Measurements from ENCODE around the gene NEK9. TPM values are rescaled to one million over a fixed set of nuclear protein-coding genes. Genes with fewer than 3 reads are reported as not detected.

NEK9 gene
- total and polyA plus RNA-seq, 9 of the 15 experiments (the other 6 are each of a cell fraction or from before 2014, with no cell fraction given): 2.8 to 39.6 (median 19.8) TPM

DNA sequence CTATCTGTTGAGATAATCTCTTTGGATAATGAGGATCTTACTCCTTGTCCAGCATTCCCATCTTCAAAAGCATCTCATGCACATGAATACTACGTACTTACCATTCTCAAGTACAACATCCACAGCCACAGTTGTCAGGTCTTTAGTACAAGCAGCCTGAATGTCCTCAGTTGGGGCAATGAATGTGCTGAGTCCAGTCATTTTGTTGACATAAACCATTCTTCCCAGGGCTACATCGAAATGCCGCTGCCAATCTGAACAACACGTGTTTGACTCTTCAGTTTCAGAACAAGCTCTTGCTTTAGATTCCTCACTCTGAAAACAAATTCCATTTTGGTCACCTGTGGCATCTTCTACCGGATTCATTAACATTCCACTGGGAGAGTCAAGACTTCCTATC lies 80.6 kb downstream of the NEK9 start:
- FAIRE-seq: no peak
- ChIA-PET POLR2A (no interaction called here), CTCF (ENCODE audit: low intra/inter-chr PET ratio) (no interaction called here)
- in situ Hi-C loops (cut with MboI) (no loop called here), intact Hi-C loops (cut with micrococcal nuclease) (no loop called here)
- peaks cover 6 to 19% of the 10 kb centered on the region in 2 experiments; a peak in 4 of 5 replicates for H3K4me1 ChIP-seq (replicated peaks in 1 of 2; ENCODE audit: control insufficient read depth in 2 of 2, insufficient read depth in 2 of 2, low read length in 2 of 2)
- peaks cover 24% of the 10 kb centered on the region; the same call in 2 of the 3 replicates for H3K36me3 ChIP-seq (ENCODE audit: control insufficient read depth, insufficient read depth, low read length)
- TF ChIP-seq ZNF316 (IDR thresholded peaks at IDR 0.05): peak; percentile 50
- 0 out of 2 replicates have a peak, but pooled peaks have one; percentile 17 for TF ChIP-seq C11orf30 (IDR thresholded peaks at IDR 0.05; ENCODE audit: low read depth)
- no peak for TF ChIP-seq RNF2 (IDR thresholded peaks at IDR 0.05)
- TF ChIP-seq SNIP1 (IDR thresholded peaks at IDR 0.05; ENCODE audit: low read depth): no peak
- no peaks in the 10 kb centered on the region for H4K20me1 ChIP-seq (replicated peaks; ENCODE audit: control insufficient read depth, insufficient read depth, low read length)
- BruUV-seq (replicated peaks): no TSS peak
- H3K79me2 ChIP-seq (ENCODE audit: control insufficient read depth, insufficient read depth, low read length): peaks cover 32% of the 10 kb centered on the region
- H3K4me3 ChIP-seq: no peak overlapping the region
- no peak overlapping the region for H3K9ac ChIP-seq (ENCODE audit: insufficient read depth in 1 of 2, low read depth in 2 of 2, low read length in 2 of 2)
- H3K27ac ChIP-seq (ENCODE audit: extremely low read depth, low read depth, low read length): no peak overlapping the region
- no peak for DNase-seq (ENCODE audit: extremely low read depth in 1 of 4, low spot score in 3 of 4)
- no peak for ATAC-seq
- no peak overlapping the region for H3K4me2 ChIP-seq (ENCODE audit: insufficient read depth, low read length)
- WGBS (ENCODE audit: insufficient coverage, low coverage, missing lambda C conversion rate): 82% methylated on average over 5 of the region's 5 CpGs
- no peaks in the 10 kb centered on the region for H3K9me3 ChIP-seq (replicated peaks; ENCODE audit: control insufficient read depth, insufficient read depth, low read depth, low read length)
- H2AFZ ChIP-seq (ENCODE audit: low read depth, low read length): no peak overlapping the region
- no peaks in the 10 kb centered on the region for H3K27me3 ChIP-seq (ENCODE audit: control insufficient read depth in 2 of 2, insufficient read depth in 2 of 2, low read length in 2 of 2)
- no peaks in the 10 kb centered on the region for H3K9me1 ChIP-seq (ENCODE audit: control insufficient read depth, insufficient read depth, low read length)

- in situ Hi-C loops (cut with MboI): no loop called here
- Histone ChIP-seq H3K4me2 (ENCODE audit: insufficient read depth, low read length) (peak overlapping the region; percentile 41; the same call in 1 of the 2 replicates), H3K27ac (ENCODE audit: extremely low read depth, low read depth, low read length) (no peak overlapping the region), H3K9me1 (ENCODE audit: control insufficient read depth, insufficient read depth, low read length) (no peaks in the 10 kb centered on the region), H3K27me3 (ENCODE audit: control insufficient read depth in 2 of 2, insufficient read depth in 2 of 2, low read length in 2 of 2) (no peaks in the 10 kb centered on the region), H3K4me1 (replicated peaks in 1 of 2; ENCODE audit: control insufficient read depth in 2 of 2, insufficient read depth in 2 of 2, low read length in 2 of 2) (peaks cover 0 to 19% of the 10 kb centered on the region in 2 experiments; a peak in 2 of 5 replicates), H2AFZ (ENCODE audit: low read depth, low read length) (no peak overlapping the region), H4K20me1 (replicated peaks; ENCODE audit: control insufficient read depth, insufficient read depth, low read length) (no peaks in the 10 kb centered on the region), H3K36me3 (ENCODE audit: control insufficient read depth, insufficient read depth, low read length) (peaks cover 28% of the 10 kb centered on the region; the same call in 2 of the 3 replicates), H3K4me3 (no peak overlapping the region), H3K9me3 (replicated peaks; ENCODE audit: control insufficient read depth, insufficient read depth, low read depth, low read length) (no peaks in the 10 kb centered on the region), H3K79me2 (ENCODE audit: control insufficient read depth, insufficient read depth, low read length) (peaks cover 17% of the 10 kb centered on the region), H3K9ac (ENCODE audit: insufficient read depth in 1 of 2, low read depth in 2 of 2, low read length in 2 of 2) (no peak overlapping the region; a peak in 1 of 4 replicates)
- no peak for FAIRE-seq
- POLR2A ChIA-PET: interaction anchor here (0.9 to 1.2 kb wide), 4 partner anchors 9 to 31 kb away, joined by 3 to 4 read pairs (median 4); no protein-coding TSS in a partner anchor
- peak; percentile 71 for ATAC-seq
- 8% methylated on average over 7 of the region's 8 CpGs for WGBS (ENCODE audit: insufficient coverage, low coverage, missing lambda C conversion rate)
- intact Hi-C loops (cut with micrococcal nuclease): no loop called here
- DNase-seq (ENCODE audit: extremely low read depth in 1 of 4, low spot score in 3 of 4): peak in 1 of 4 experiments; percentile 18
- BruUV-seq (replicated peaks): no TSS peak
- CTCF ChIA-PET (ENCODE audit: low intra/inter-chr PET ratio): no interaction called here
- 0 out of 2 replicates have a peak, but pooled peaks have one; percentile 26 for TF ChIP-seq GATA2 (CRISPR knock-in tag; IDR thresholded peaks at IDR 0.05)
- no peak for TF ChIP-seq MEIS2 (IDR thresholded peaks at IDR 0.05; ENCODE audit: partially characterized antibody)
- no peak for TF ChIP-seq HCFC1 (IDR thresholded peaks at IDR 0.05; ENCODE audit: low read depth, low read length)
- peak; percentile 66 for TF ChIP-seq ARID1B (IDR thresholded peaks at IDR 0.05)
- TF ChIP-seq DPF2 (IDR thresholded peaks at IDR 0.05): peak; percentile 33; the same call in 1 of the 2 replicates
- TF ChIP-seq E2F4 (CRISPR knock-in tag; IDR thresholded peaks at IDR 0.05; ENCODE audit: low read depth): no peak
- peak; percentile 48 for TF ChIP-seq CBFA2T3 (IDR thresholded peaks at IDR 0.05)
- TF ChIP-seq MAFK (IDR thresholded peaks at IDR 0.05; ENCODE audit: low read length): no peak
- peak; percentile 64 for TF ChIP-seq TEAD4 (IDR thresholded peaks at IDR 0.05; ENCODE audit: low read length)
- no peak for TF ChIP-seq TEAD4 (CRISPR knock-in tag; IDR thresholded peaks at IDR 0.05; ENCODE audit: borderline replicate concordance)
- no peak for TF ChIP-seq CREM (IDR thresholded peaks at IDR 0.05; ENCODE audit: low read depth)
- TF ChIP-seq TAL1 (IDR thresholded peaks at IDR 0.05): peak; percentile 51
- no peak for TF ChIP-seq RFX7 (CRISPR knock-in tag; IDR thresholded peaks at IDR 0.05)
- 0 out of 2 replicates have a peak, but pooled peaks have one; percentile 26 for TF ChIP-seq CBFA2T2 (conservative IDR thresholded peaks at IDR 0.05)
These were observed 82.1 kb downstream of the NEK9 start for GRCh38 chr14:75044752-75045151.
